GM12873 (cell line): Measurements from ENCODE around the gene THUMPD2.

Experiments used
- CTCF ChIP-seq: IDR thresholded peaks from 2 replicates; pipeline ENCODE4 v1.5.1; 2012; ENCODE audit warnings: low read depth, mild to moderate bottlenecking, moderate library complexity, low read length, control low read depth; ENCODE audit not compliant: insufficient read depth; ENCODE audit errors: missing control alignments

THUMPD2 gene

GRCh38 chr2:39689876-39690275, 89.2 kb downstream of the THUMPD2 start:
- TF ChIP-seq CTCF, result no peak

GRCh38 chr2:39689272-39689841, 89.7 kb downstream of the THUMPD2 start:
- no peak for TF ChIP-seq CTCF

GRCh38 chr2:39688181-39688580, 90.9 kb downstream of the THUMPD2 start:
- TF ChIP-seq CTCF, result no peak

- no peak for TF ChIP-seq CTCF
These were observed 92.6 kb downstream of the THUMPD2 start for GRCh38 chr2:39686456-39686855.
